Left lung (tissue), 10 donors: ENCODE results near the gene VAMP3. TPM values are rescaled to one million over a fixed set of nuclear protein-coding genes. Genes with fewer than 3 reads are reported as not detected.

ENCODE experiments used
- ATAC-seq: fragments of 200-7000 bp; cut with Tn5 transposase; one replicate; pipeline ENCODE4 v1.9.1; 2020; ENCODE audit warnings: moderate library complexity
- DNase-seq, 4 donors: peaks; one replicate each; pipeline ENCODE4 v3.0.0-alpha.2; 2013 to 2020
- H3K27ac ChIP-seq, 2 donors: fragments of 200-600 bp; sonication (generic) in 1 of 2; one replicate each; pipeline versions ENCODE4 v1.5.0 to v1.8.0; 2020 to 2021
- H3K27me3 ChIP-seq, 2 donors: fragments of 200-600 bp; sonication (generic) in 1 of 2; one replicate each; pipeline versions ENCODE4 v1.5.0 to v1.8.0; 2020 to 2021
- H3K36me3 ChIP-seq, 2 donors: fragments of 200-600 bp; sonication (generic) in 1 of 2; one replicate each; pipeline versions ENCODE4 v1.5.0 to v1.8.0; 2020 to 2021
- H3K4me1 ChIP-seq, 2 donors: fragments of 200-600 bp; one replicate each; pipeline ENCODE4 v1.8.0; 2021
- H3K4me3 ChIP-seq, 2 donors: fragments of 200-600 bp; sonication (generic) in 1 of 2; one replicate each; pipeline versions ENCODE4 v1.5.0 to v1.8.0; 2020 to 2021; ENCODE audit warnings: mild to moderate bottlenecking in 1 of 2
- H3K9me3 ChIP-seq, 2 donors: fragments of 200-600 bp; sonication (generic) in 1 of 2; one replicate each; pipeline versions ENCODE4 v1.5.0 to v1.8.0; 2020 to 2021
- CTCF ChIP-seq, 2 donors: fragments of 200-600 bp; sonication (generic) in 1 of 2; IDR thresholded peaks; one replicate each; pipeline versions ENCODE4 v1.5.0 to v1.8.0; 2021; ENCODE audit warnings: antibody characterized with exemption in 2 of 2
- intact Hi-C, 2 donors: fragments of 100-400 bp; cut with DNase I; formaldehyde crosslinking; loops; one replicate each; pipeline versions ENCODE4 v1.11.2 to v1.14.2; 2022
- polyA plus RNA-seq, 6 donors: library from polyadenylated mRNA; unstranded; fragments of 120-200 nt; gene quantifications; one replicate each; pipeline ENCODE4 v1.2.1, GENCODE V29; 2013; ENCODE audit not compliant: insufficient read length in 6 of 6
- total RNA-seq, 2 donors: library from RNA; stranded (reverse); fragmentation: NEBNext Ultra II Directional; extraction: Animal tissue kit (Norgen Biotek cat#: 25700); gene quantifications; one replicate each; pipeline ENCODE4 v1.2.1, GENCODE V29; 2021
- donor health status: DM: no; HTN: yes; CAD: no.
- donor health status: DM: no; HTN: no; CAD: no.

The VAMP3 gene
- total and polyA plus RNA-seq, 8 donors, result 110 to 130 (median 120) TPM

GRCh38 chr1:7769673-7770412 lies 1.3 kb upstream of the VAMP3 start:
- Histone ChIP-seq H3K9me3 (no peaks in the 10 kb centered on the region), H3K27ac (peak overlapping the region in 1 of 2 donors; percentile 99), H3K36me3 (peaks cover 0 to 11% of the 10 kb centered on the region in 2 donors), H3K27me3 (no peaks in the 10 kb centered on the region), H3K4me1 (peaks cover 7 to 37% of the 10 kb centered on the region in 2 donors), H3K4me3 (no peak overlapping the region)
- no peak for DNase-seq
- intact Hi-C loops, result no loop called here
- no peak for TF ChIP-seq CTCF (IDR thresholded peaks at IDR 0.05)
- no peak for ATAC-seq

DNA sequence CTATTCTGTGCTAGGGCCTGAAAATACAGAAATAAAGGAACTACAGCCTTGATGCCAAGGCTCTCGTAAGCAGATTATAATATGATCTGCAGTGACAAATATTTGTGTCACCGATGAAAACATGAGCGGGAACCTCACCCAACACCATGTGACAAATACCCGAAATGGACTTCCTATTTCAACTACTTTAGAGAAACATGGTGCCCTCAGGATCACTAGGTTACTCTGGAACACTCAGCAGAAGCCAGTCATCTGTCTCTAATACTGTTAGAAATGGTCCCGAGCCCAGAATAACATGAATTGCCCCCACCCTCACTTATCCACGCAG lies 463 bp upstream of the VAMP3 start:
- peak; percentile 49 for ATAC-seq
- Histone ChIP-seq H3K27ac (peak overlapping the region; percentile 92 to 99), H3K36me3 (peaks cover 0 to 11% of the 10 kb centered on the region in 2 donors), H3K9me3 (no peaks in the 10 kb centered on the region), H3K4me1 (peaks cover 7 to 44% of the 10 kb centered on the region in 2 donors), H3K4me3 (peak overlapping the region; percentile 80 to 84), H3K27me3 (no peaks in the 10 kb centered on the region)
- DNase-seq, result peak in 1 of 4 donors; percentile 14
- no peak for TF ChIP-seq CTCF (IDR thresholded peaks at IDR 0.05)
- intact Hi-C loops, result no loop called here

GRCh38 chr1:7771823-7772299 lies 765 bp downstream of the VAMP3 start:
- Histone ChIP-seq H3K27me3 (no peaks in the 10 kb centered on the region), H3K36me3 (peaks cover 0 to 24% of the 10 kb centered on the region in 2 donors), H3K4me1 (peaks cover 7 to 52% of the 10 kb centered on the region in 2 donors), H3K9me3 (no peaks in the 10 kb centered on the region), H3K27ac (peak overlapping the region; percentile 92 to 99), H3K4me3 (peak overlapping the region; percentile 80 to 84)
- intact Hi-C loops, result no loop called here
- ATAC-seq (no peak), DNase-seq (no peak)
- TF ChIP-seq CTCF (IDR thresholded peaks at IDR 0.05), result no peak

DNA sequence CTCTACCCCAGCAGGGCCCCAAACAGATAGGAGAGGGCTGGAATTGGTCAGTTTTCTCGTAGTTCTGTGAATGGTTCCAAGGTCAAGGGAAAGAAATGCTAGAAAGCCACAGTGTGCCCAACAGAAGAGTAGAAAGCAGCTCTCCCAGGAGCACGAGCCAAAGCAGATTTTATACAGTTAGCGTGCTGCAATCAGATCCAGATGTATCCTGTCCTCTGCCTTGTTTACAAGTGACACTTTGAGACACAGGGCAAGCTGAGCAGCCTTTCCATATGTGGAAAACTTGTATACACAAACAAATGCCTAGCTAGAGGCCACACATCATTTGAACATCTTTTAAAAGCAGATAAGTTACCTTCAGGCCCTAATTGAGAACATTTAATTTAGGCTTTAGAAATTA lies 6.5 kb downstream of the VAMP3 start:
- intact Hi-C loops, result no loop called here
- Histone ChIP-seq H3K9me3 (no peaks in the 10 kb centered on the region), H3K4me3 (no peak overlapping the region), H3K27ac (no peak overlapping the region), H3K4me1 (peaks cover 0 to 57% of the 10 kb centered on the region in 2 donors), H3K36me3 (peaks cover 0 to 67% of the 10 kb centered on the region in 2 donors), H3K27me3 (no peaks in the 10 kb centered on the region)
- TF ChIP-seq CTCF (IDR thresholded peaks at IDR 0.05), result no peak
- ATAC-seq (no peak), DNase-seq (peak in 1 of 4 donors; percentile 28)

DNA sequence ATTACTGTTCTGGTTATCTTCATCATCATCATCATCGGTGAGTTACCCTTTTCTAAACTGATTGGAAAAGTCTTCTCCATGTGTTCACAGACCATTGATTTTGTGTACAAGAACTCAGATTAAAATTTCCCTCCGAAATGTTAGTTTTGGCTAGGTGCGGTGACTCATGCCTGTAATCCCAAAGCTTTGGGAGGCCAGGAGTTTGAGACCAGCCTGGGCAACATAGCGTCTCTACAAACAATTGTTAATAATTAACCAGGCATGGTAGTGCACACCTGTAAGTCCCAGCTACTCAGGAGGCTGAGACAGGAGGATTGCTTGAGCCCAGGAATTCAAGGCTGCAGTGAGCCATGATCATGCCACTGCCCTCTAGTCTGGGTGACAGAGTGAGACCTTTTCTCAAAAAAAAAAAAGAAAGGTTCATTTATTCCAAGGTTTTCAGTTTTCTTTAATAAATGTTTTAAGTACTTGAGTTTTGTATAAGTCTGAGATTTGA lies 7.1 kb downstream of the VAMP3 start:
- no peak overlapping the region for H3K4me3 ChIP-seq
- TF ChIP-seq CTCF (IDR thresholded peaks at IDR 0.05), result no peak
- peaks cover 0 to 57% of the 10 kb centered on the region in 2 donors for H3K4me1 ChIP-seq
- no peak for ATAC-seq
- no peak overlapping the region for H3K27ac ChIP-seq
- H3K27me3 ChIP-seq, result no peaks in the 10 kb centered on the region
- peaks cover 0 to 67% of the 10 kb centered on the region in 2 donors for H3K36me3 ChIP-seq
- DNase-seq, result no peak
- intact Hi-C loops, result no loop called here
- no peaks in the 10 kb centered on the region for H3K9me3 ChIP-seq
